Tibial nerve (tissue), 3 donors: ENCODE measurements around the gene NPLOC4.

Experiments used
- CTCF ChIP-seq, 5 experiments: fragments of 200-600 bp in 3 of 5; fragments of 450-650 bp in 2 of 5; sonication (generic) in 3 of 5; IDR thresholded peaks; one replicate each; pipeline ENCODE4 v1.5.1; 2016 to 2019; ENCODE audit warnings: antibody characterized with exemption in 5 of 5, mild to moderate bottlenecking in 3 of 5, moderate library complexity in 2 of 5
- POLR2A ChIP-seq, 2 donors: fragments of 450-650 bp; IDR thresholded peaks; one replicate each; pipeline ENCODE4 v1.6.1; 2017; ENCODE audit warnings: antibody characterized with exemption in 2 of 2, mild to moderate bottlenecking in 2 of 2, moderate library complexity in 2 of 2

GRCh38 chr17:81676906-81677305 is 40.0 kb upstream of the NPLOC4 start:
- no peak for TF ChIP-seq CTCF (IDR thresholded peaks at IDR 0.05)
- TF ChIP-seq POLR2A (IDR thresholded peaks at IDR 0.05) = no peak
